ENCODE measurements around the gene MYH3.

MYH3 gene

DNA sequence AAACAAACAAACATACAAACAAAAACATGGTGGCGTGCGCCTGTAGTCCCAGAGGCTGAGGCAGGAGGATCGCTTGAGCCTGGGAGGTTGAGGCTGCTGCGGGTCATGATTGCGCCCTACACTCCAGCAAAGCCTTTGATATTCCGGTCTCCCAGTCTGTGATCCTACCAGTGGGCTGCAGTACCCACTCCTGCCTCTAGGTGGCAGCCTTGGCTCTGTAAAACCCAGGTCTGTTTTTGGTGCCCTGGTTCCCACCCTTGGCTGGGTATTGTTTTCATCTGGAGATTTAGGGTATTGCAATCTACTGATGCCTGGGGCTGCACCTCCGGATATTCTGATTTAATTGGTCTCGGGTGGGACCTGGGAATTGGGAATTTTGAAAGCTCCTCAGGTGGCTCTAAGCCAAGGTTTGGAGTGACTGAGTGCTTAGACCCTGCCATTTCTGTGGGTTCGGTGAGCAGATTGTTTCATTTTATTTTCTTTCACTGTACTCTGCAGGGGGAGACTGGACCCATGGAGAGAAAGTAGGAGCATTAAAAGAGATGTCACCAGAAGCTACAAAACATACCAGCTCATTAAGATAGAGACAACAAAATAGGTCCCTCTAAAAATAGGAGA lies 40.5 kb downstream of the MYH3 start:
- no peak overlapping the region for H3K4me3 ChIP-seq (ENCODE audit: low read depth, low read length)
- TF ChIP-seq, protein P1, sequence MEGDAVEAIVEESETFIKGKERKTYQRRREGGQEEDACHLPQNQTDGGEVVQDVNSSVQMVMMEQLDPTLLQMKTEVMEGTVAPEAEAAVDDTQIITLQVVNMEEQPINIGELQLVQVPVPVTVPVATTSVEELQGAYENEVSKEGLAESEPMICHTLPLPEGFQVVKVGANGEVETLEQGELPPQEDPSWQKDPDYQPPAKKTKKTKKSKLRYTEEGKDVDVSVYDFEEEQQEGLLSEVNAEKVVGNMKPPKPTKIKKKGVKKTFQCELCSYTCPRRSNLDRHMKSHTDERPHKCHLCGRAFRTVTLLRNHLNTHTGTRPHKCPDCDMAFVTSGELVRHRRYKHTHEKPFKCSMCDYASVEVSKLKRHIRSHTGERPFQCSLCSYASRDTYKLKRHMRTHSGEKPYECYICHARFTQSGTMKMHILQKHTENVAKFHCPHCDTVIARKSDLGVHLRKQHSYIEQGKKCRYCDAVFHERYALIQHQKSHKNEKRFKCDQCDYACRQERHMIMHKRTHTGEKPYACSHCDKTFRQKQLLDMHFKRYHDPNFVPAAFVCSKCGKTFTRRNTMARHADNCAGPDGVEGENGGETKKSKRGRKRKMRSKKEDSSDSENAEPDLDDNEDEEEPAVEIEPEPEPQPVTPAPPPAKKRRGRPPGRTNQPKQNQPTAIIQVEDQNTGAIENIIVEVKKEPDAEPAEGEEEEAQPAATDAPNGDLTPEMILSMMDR (IDR thresholded peaks at IDR 0.05; ENCODE audit: borderline replicate concordance, insufficient read depth, low read depth, low read length), result peak; percentile 95

DNA sequence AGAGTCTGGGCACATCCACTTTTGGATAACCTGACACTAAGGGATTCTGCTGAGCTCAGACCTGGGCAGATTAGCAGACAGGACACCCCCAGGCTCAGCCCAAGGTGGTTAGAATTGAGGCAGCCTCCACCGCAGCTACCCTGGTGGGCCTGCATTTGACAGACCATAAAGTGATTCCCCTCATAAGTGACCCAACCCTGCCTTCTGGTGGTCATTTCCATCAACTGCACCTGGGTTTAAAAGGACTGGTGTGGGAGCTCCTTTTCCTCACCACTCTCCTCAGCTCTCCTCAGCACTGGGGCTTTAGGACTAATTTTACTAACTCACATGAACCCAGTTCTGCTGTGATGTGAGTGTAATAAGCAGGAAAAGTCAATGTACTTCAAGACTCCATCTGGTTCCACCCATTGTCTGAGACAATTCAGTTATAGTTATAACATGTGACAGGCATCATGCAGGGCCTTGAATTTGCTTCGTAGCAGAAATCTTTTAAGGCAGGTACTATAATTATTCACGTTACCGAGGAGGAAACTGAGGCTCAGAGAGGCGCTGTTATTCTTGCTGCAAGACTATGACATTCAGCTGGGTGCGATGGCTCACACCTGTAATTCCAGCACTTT lies 42.5 kb downstream of the MYH3 start:
- TF ChIP-seq, protein P1 (IDR thresholded peaks at IDR 0.05; ENCODE audit: borderline replicate concordance, insufficient read depth, low read depth, low read length), result peak; percentile 67
- H3K4me3 ChIP-seq (ENCODE audit: low read depth, low read length), result no peak overlapping the region

DNA sequence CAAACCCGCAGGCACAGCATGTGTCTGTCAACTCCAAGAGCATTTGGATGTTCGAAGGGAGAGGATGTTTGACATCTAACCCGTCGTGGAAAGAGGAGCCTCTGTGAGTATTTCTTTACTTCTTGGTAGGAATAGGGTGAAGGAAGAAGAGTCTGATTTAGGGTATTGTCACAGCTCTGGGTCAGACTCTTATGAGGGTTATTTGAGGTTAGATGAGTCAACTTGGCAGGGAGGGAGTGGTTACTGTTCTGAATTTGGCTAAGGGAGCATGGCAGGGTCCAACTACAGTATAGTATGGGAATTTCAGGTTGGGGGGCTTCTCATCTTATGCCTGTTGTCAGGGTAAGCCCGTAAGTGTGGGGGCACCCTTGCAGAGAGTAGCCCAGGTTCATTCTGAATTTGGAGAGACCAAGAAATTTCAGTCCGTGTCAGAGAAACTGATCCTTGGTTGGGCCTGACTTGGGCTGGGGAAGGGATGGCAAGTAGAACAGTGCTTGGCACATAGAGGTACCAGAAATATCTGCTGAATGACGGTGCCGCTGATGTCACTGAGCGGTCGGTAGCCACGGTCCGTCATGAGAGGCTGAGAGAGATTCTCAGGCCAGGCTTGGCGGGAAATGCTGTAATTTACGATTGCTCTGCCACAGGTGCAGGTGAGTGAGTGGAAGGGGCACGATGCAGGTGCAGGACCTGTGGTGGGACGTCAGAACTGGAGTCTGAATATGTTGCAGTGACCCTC lies 43.2 kb downstream of the MYH3 start:
- TF ChIP-seq, protein P1 (IDR thresholded peaks at IDR 0.05; ENCODE audit: borderline replicate concordance, insufficient read depth, low read depth, low read length), result no peak
- no peak overlapping the region for H3K4me3 ChIP-seq (ENCODE audit: low read depth, low read length)

DNA sequence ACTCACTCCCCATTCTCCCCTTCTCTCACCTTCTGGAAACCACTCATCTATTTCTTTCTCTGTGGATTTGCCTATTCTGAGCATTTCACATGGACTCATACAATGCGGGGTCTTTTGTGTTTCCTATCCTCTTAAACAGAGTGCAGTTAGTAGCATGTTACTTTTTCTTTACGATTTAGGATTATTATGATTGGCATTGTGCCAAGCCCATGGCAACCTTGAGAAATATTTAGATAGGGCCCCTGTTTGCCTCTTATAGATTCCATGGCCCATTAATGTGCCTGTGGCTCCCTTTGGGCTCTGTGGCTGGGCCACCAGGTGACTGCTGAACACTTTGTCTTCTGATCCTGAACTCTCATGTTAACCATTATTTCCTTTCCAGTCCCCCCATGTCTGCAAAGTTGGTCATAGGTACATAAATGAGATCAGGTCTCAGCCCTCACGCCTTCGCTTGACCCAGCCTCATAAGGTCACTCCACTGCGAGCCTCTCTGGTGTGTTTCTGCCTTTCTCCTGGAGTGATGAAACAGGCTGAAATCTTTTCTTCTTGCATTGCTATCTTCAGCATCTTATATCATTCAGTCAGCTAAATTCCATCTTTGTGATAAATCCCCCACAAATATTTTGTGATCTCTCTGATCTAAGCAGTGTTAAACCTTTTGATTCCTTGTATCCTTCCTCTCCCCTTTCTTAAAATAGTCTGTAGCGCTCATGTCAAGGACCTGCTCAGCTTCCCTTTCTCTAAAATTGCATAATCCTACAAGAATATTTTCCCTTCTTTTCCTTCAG lies 44.0 kb downstream of the MYH3 start:
- TF ChIP-seq, protein P1 (IDR thresholded peaks at IDR 0.05; ENCODE audit: borderline replicate concordance, insufficient read depth, low read depth, low read length), result no peak
- H3K4me3 ChIP-seq (ENCODE audit: low read depth, low read length), result no peak overlapping the region

DNA sequence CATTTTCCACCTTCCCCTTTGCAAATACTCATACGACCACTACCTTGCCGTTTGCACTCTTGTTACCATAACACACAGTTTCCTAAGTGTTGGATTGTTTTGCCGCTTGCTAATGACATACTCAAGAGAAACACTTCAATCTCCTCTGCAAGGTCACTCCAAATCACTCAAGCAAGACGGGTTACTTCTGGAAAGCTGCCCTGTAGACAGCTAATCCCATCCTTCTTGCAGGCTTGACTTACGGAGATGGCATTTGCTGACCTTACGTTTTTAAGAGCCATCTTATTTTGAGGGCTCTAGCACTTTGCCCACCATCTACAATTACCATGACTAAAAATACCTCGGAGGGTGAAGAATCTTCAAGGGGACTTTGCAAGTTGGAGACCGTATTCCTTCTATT lies 46.2 kb downstream of the MYH3 start:
- no peak overlapping the region for H3K4me3 ChIP-seq (ENCODE audit: low read depth, low read length)
- TF ChIP-seq, protein P1 (IDR thresholded peaks at IDR 0.05; ENCODE audit: borderline replicate concordance, insufficient read depth, low read depth, low read length), result no peak

DNA sequence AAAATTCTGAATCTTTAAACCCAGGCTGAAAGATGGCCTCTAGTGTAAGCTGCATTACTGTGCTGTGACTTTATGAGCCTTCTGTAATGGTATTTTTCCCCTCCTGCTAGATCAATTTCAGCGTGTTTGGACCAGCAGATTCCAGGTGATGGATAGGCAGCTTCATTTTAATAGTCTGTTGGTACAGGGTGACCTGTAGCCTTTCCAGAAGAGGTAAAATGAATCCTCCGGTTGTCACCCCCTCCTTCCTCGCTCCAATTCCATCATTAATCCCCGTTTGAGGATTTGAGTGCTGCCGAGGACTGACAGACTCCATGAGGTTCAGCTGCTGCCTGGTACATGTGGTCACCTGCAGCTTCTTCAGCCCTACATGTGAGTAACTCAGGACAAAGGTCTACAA lies 48.9 kb downstream of the MYH3 start:
- H3K4me3 ChIP-seq (ENCODE audit: low read depth, low read length), result no peak overlapping the region
- TF ChIP-seq, protein P1 (IDR thresholded peaks at IDR 0.05; ENCODE audit: borderline replicate concordance, insufficient read depth, low read depth, low read length), result no peak
